ENCODE data around the gene OR2T3. TPM values are rescaled to one million over a fixed set of nuclear protein-coding genes. Genes with fewer than 3 reads are reported as not detected.
"Not testable (repeated sequence)": the region's sequence is repeated elsewhere in the genome, so short reads cannot be mapped to it uniquely, and the experiment has no call there.

The OR2T3 gene
- total and polyA plus RNA-seq, 2 of the 4 experiments (the other 2 are of a cell fraction): not detected

GRCh38 chr1:248488289-248488688, 15.1 kb downstream of the OR2T3 start, which contains the start of gene OR2T5:
TSS of gene OR2T5 (plus strand) at chr1:248488589. CDS start at chr1:248488589, 0 bp downstream.
- H3K4me3 ChIP-seq (ENCODE audit: insufficient read depth, low read depth, low read length); H3K9me3 ChIP-seq (ENCODE audit: control insufficient read depth, insufficient read depth, low read length); H2AFZ ChIP-seq (replicated peaks; ENCODE audit: low read length, poor library complexity); POLR2A ChIA-PET (ENCODE audit: unreplicated experiment); H3K18ac ChIP-seq (ENCODE audit: low read depth, low read length); H2BK120ac ChIP-seq (ENCODE audit: low read depth, low read length); H3K27ac ChIP-seq (ENCODE audit: insufficient read depth, low read length); H2BK5ac ChIP-seq (ENCODE audit: low read depth, low read length, poor library complexity, severe bottlenecking); H4K91ac ChIP-seq (ENCODE audit: insufficient read depth, low read depth, low read length); H3K79me1 ChIP-seq (ENCODE audit: low read depth in 1 of 2, low read length in 2 of 2); H2BK15ac ChIP-seq (ENCODE audit: low read depth, low read length); H3K4me2 ChIP-seq (ENCODE audit: low read depth, low read length); DNase-seq; H3K4ac ChIP-seq (ENCODE audit: low read depth, low read length); H3K9me1 ChIP-seq (ENCODE audit: insufficient read depth, low read length); ATAC-seq (ENCODE audit: low read depth); H4K5ac ChIP-seq (ENCODE audit: low read depth, low read length); intact Hi-C loops (cut with micrococcal nuclease); H3K14ac ChIP-seq (replicated peaks; ENCODE audit: low read depth, low read length); H2AK5ac ChIP-seq (ENCODE audit: low read depth, low read length); H2AK9ac ChIP-seq (replicated peaks; ENCODE audit: low read depth, low read length, poor library complexity); dilution Hi-C loops (cut with HindIII; ENCODE audit: low sequenced_read_pairs, unreplicated experiment); BruUV-seq (replicated peaks); H3K36me3 ChIP-seq (ENCODE audit: control insufficient read depth, insufficient read depth, low read length); H4K20me1 ChIP-seq (ENCODE audit: insufficient read depth, low read length); H3K23ac ChIP-seq (ENCODE audit: low read depth, low read length); H2BK20ac ChIP-seq (ENCODE audit: low read depth, low read length); H4K8ac ChIP-seq (ENCODE audit: low read depth in 2 of 2, low read length in 2 of 2); H3K56ac ChIP-seq (ENCODE audit: extremely low read depth, insufficient read depth, low read length); H3K4me1 ChIP-seq (ENCODE audit: control insufficient read depth, insufficient read depth, low read length); H3K9ac ChIP-seq (ENCODE audit: low read depth, low read length); in situ Hi-C loops (cut with MboI; ENCODE audit: low sequenced_read_pairs); CTCF ChIA-PET; H3K27me3 ChIP-seq (ENCODE audit: control insufficient read depth, insufficient read depth, low read length): not testable (repeated sequence)
- WGBS, 2 experiments (ENCODE audit: extremely low coverage in 2 of 2, insufficient read length in 1 of 2): no CpG with 5 or more reads among the region's 6 CpGs

- in situ Hi-C loops (cut with MboI; ENCODE audit: low sequenced_read_pairs): not testable (repeated sequence)
Measured at GRCh38 chr1:248496661-248497060, 23.5 kb downstream of the OR2T3 start.

More at GRCh38 chr1:248496661-248497060, 23.5 kb downstream of the OR2T3 start:
- intact Hi-C loops (cut with micrococcal nuclease); CTCF ChIA-PET; H2BK20ac ChIP-seq (ENCODE audit: low read depth, low read length); H2BK15ac ChIP-seq (ENCODE audit: low read depth, low read length); H3K79me1 ChIP-seq (ENCODE audit: low read depth in 1 of 2, low read length in 2 of 2); H3K4me1 ChIP-seq (ENCODE audit: control insufficient read depth, insufficient read depth, low read length); H4K8ac ChIP-seq (ENCODE audit: low read depth in 2 of 2, low read length in 2 of 2); POLR2A ChIA-PET (ENCODE audit: unreplicated experiment); H2BK5ac ChIP-seq (ENCODE audit: low read depth, low read length, poor library complexity, severe bottlenecking); H3K9me1 ChIP-seq (ENCODE audit: insufficient read depth, low read length); H3K27ac ChIP-seq (ENCODE audit: insufficient read depth, low read length); H3K4me3 ChIP-seq (ENCODE audit: insufficient read depth, low read depth, low read length); H4K91ac ChIP-seq (ENCODE audit: insufficient read depth, low read depth, low read length); H3K36me3 ChIP-seq (ENCODE audit: control insufficient read depth, insufficient read depth, low read length); H3K14ac ChIP-seq (replicated peaks; ENCODE audit: low read depth, low read length); H2AK5ac ChIP-seq (ENCODE audit: low read depth, low read length); H2BK120ac ChIP-seq (ENCODE audit: low read depth, low read length); H3K18ac ChIP-seq (ENCODE audit: low read depth, low read length); ATAC-seq (ENCODE audit: low read depth); H3K27me3 ChIP-seq (ENCODE audit: control insufficient read depth, insufficient read depth, low read length); H4K5ac ChIP-seq (ENCODE audit: low read depth, low read length); H3K4me2 ChIP-seq (ENCODE audit: low read depth, low read length); H3K56ac ChIP-seq (ENCODE audit: extremely low read depth, insufficient read depth, low read length); H3K23ac ChIP-seq (ENCODE audit: low read depth, low read length); H3K9me3 ChIP-seq (ENCODE audit: control insufficient read depth, insufficient read depth, low read length); H2AK9ac ChIP-seq (replicated peaks; ENCODE audit: low read depth, low read length, poor library complexity); DNase-seq; H3K4ac ChIP-seq (ENCODE audit: low read depth, low read length); H4K20me1 ChIP-seq (ENCODE audit: insufficient read depth, low read length); H3K9ac ChIP-seq (ENCODE audit: low read depth, low read length); dilution Hi-C loops (cut with HindIII; ENCODE audit: low sequenced_read_pairs, unreplicated experiment); H2AFZ ChIP-seq (replicated peaks; ENCODE audit: low read length, poor library complexity); BruUV-seq (replicated peaks): not testable (repeated sequence)
- no CpG with 5 or more reads among the region's 5 CpGs for WGBS, 2 experiments (ENCODE audit: extremely low coverage in 2 of 2, insufficient read length in 1 of 2)
